ENCODE data around the gene ASTL.

ASTL gene

DNA sequence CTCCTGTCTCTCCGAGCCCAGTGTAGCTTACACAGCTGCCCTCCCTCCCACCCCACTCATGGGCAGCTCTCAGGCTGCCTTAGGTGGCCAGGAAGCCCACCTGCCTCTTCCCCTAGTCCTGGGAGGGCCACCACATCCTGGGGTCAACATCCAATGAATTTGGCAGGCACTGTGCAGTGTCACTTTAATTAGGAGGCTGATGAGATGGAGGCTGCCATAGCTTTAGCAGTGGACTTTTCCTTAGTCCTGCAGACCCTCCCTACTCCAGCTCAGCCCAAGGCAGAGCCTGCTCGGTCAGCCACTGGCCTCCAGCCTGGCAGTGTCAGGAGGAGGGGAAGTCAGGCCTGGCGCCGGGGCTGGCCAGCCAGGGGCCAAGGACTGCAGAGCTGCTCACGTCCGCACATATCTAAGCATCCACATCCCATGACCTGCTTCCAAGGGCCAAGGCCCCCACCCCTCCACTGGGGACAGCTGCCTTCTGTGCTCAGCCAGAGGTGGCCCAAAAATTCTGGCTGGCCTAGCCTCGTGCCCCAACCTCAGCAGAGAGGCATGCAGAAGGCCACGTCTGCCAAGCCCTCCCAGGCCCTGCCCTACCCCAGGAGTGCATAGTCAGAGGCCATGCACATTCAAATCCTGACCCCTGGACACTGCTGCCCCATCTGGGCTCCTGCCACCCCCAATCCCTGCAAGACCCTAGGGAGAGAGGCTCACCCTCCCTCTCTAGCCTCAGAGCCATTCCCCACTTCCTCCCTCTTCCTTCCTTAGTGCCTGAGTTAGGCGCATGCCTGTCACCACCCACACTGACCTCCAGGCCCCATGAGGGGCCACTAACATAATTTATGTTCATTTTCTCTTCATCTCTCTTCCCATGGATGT lies 55.0 kb downstream of the ASTL start:
- no peak for DNase-seq

DNA sequence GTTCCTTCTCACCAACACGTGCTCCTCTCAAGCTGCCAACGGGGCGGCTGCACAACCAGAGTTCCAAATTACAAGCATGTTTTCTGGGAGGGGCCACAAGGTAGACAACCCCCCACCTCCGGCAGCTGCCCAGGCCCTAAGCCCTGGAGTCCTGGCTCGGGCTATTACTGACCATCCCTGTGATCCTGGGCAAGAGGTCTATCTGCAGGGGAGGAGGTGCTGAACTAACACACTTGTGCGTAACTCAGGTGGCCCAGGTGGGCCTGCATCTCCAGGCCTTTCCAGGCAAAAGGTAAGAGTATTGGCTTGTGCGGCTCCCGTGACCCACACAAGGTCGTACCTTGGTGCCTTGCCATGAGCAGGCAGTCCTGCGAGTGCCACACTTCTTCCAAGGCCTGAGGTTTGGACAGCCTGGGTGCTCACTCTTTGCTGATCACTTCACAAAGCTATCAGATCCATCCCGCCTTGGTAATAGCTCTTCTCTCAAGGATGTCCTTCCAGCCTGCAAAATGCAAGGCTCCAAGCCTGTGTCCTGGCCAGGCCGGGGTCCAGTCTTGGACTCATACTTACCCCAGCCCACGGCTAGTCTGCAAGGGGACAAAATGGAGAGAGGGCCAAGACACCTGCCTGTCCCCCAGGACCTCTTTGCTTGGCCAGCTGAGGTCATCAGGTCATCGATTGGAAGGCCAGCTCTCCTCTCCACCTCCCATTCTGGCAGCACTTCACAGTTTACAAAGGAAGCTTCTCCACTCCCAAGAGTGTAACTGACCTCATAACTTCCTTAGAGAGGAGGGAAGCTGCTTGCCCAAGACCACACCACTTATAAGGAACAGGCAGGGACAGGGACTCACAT lies 55.9 kb downstream of the ASTL start:
- DNase-seq = no peak

DNA sequence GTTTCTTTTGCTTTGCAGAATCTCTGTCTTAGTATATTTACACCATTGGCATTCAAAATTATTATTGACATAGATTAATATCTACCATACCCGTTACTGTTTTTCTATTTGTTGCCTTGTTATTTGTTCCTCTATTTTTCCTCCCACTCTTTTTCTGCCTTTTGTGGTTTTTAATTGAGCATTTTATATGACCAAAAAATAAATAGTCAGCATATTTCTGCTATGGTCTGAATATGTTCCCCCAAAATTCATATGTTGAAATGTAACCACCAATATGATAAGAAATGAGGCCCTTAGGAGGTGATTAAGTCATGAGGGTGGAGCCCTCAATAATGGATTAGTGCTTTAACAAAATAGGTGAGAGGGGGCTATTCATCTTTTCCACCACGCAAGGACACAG lies 57.3 kb downstream of the ASTL start:
- no peak for DNase-seq

DNA sequence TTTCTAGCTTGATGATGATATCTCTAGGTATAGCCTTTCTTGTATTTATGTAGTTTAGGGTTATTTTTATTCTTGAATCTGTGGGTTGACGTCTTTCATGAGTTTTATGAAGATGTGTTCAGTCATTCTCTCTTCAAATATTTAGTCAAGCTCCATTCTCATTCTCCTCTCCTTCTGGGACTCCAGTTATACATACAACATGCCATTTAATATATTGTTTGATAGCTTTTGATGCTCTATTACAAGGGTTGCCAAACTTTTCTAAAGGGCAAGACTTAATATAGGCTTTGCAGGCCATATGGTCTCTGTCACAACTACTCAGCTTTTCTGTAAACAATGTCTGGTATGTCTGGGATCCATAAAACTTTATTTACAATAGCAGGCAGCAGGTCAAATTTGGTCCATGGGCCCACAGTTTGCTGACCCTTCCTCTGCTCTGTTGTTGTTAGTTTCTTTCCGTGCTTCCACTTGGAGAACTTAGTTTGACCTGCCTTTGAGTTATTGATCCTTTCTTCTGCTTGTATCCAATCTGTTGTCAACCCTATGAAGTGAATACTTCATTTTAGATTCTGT lies 63.0 kb downstream of the ASTL start:
- no peak for DNase-seq

DNA sequence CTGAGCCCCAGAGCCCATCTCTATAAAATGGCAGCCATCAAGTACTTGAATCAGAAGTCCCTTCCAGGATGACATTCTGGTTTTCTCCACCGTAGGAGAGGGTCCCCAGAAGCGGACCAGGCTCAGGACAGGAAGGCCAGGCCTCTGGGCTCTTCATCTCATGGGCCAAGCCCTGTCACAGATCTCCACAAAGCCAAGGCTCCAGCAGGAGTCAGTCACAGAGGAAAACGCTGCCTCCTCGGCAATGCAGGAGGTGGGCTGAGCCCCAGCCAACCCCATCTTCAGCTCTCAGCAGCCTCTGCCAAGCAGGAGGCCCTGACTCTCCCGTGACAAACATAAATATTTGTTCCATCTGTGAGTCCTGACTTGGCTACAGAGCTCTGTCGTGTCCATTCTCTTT lies 64.1 kb downstream of the ASTL start:
- DNase-seq = no peak

DNA sequence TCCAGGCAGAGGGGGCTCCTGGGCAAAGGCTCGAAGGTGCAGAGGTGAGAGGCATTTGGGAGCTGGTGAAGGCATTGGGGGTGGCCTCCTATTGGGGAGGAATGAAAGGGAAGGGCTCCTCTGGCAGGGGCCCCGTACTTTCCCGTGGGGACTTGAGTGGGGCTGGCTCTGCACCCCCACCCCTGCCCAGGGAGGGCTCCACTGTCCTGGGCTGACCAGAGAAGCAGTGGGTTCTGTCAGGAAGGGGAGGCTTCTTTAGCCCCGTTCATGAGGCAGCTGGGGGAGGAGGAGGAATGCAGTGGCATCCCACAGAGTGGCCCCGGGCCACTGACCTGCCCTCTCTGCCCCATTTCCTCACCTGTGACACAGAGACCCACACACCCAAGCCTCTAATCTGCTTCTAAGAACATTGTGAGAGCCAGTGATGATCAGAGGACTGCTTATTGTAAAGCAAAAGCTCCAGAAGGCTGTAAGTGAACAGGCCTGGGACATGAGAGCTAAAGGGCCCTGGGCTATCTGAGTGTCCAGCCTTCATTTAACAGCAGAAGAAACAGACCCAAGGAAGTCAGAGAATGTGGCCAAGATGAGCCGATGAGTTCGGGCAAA lies 65.0 kb downstream of the ASTL start:
- no peak for DNase-seq
